ENCODE results near the gene STC2.

The STC2 gene

DNA sequence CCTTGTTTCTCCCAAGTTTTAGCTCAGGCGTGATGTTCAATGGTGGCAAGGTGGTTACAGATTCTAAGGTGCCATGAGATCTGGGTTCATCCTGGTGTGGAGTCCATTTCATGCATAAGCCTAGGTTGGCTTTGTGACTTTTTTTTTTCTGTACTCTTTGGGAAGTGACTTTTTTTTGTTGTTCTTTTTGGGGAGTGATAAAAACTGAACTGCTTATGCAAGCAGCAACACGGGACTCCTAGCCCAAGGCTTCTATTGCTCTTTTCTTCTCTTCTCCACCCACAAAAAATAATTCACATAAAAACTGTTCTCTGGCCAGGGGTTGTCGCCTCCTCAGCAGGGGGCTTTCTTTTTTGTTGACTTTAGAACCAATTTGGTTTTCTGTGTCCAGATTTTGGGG lies 15.4 kb downstream of the STC2 start:
- no peak for DNase-seq (ENCODE audit: low read depth in 2 of 2)

DNA sequence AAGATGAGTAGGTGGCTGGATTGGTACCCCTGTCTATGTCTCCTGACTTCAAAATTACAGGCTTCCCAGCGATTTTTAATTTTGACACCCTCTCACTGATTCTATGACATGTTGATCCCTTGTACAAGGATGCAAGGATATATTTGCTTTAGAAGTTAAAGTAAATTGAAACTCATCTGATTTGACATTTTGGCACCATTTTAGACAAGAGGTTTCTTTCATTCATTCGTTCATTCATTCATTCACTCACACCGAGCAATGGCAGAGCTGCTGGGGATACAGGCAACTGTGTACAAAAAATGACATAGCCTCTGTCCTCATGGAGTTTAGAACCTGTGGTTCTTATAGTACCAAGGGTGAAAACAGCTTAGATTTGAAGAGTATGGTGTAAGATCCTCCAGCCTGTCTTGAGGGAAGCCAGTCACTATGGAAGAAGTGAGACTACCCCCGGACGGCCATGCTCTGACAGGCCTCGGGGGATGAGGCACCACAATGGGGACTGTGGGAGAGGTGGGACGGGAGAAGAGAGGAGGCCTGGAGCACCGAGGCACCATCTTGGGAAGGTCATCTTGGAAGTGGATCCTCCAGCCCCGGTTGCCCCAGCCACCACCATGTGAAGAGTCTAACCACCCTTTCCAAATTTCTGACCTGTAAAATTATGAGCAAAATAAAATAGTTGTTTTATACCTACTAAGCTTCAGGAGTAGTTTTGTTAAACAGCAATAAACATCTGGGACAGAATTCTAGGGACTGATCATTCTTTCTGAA lies 16.2 kb downstream of the STC2 start:
- DNase-seq (ENCODE audit: low read depth in 2 of 2), result no peak

DNA sequence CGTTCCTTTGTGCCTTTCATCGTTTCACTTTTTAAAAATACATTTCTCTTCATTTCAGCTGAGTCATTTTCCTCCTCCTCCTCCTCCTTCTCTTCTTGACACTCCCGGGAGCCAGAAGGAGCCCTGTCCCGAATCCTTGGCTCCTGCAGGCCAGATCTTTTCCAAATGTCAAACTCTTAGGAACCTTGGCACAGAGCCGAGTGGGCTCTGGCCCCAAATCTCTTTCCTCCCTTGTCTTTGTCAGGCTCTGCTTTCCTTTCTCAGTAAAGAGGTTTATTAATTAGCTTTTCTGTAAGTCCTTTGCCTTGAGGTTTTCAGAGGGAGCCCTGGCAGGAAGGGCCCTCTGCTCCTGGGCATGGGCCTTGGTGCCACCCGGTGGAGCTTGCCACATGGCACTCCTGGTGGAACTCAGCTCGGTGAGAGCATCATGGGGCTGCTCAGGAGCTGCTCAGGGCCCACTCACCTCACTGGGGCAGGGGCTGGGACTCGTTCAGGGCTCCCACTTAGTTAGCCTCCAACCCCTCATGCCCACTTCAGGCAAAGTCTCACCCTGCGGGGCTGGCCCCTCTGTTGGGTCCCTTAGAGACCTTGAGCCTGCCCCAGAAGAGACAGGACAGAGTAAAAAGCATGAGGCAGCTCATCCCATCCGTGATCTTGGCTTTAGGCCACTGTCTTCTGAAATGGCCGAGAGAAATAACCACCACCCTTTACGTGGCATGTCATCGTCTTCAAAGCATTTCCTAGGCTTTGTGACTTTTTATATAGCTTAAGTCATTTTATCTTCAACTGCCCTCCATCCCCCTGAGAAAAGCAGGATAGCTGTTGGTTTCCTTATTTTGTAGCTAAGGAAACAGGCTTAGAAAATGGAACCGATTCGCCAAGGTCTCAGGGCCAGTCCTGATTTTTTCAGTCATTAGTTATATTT lies 17.1 kb downstream of the STC2 start:
- no peak for DNase-seq (ENCODE audit: low read depth in 2 of 2)

DNA sequence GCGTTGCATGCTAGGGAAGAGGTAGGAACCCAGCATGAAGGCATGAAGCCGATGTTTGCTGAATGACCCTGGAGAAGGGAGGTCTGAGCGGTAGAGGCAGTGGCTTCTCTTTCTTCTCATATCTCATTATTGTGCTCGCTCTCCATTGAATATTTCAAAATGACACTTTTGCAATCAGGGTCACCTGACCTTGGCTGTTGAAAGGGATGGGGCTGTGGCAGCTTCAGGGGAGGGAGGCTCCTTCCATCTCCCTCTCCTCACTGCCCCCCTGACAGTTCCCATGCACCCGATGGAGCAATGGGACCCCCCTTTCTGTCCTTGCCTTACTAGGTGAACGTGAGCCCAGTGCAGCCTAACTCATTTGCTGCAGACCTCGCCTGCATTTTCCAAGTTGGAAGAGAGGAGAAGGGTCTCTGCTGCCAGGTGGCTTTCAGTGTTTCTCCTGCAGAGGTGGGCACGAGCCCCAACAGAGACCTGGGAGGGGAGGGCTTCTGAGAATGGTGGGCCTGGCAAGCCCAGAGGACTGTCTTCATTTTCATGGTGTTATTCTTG lies 17.9 kb downstream of the STC2 start:
- no peak for DNase-seq (ENCODE audit: low read depth in 2 of 2)

DNA sequence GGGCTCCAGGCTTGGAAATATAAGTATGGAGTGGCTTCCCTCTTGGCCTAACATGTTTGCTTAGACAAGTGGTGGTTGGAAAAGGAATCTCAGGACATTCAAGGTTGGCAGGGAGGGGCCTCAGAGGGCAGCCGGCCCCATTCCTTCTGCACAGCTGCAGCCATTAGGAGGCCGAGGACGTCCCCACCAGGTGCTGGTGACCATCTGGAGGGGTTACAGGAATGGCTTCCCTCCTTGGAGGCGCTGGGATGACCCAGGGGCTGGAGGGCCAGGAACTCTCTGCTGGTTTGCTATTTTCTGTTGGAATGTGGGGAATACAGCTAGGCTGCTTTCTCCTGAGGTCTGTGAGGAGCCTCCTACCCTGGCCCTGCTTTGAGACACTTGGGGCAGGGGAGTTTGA lies 18.5 kb downstream of the STC2 start:
- DNase-seq (ENCODE audit: low read depth in 2 of 2), result no peak

DNA sequence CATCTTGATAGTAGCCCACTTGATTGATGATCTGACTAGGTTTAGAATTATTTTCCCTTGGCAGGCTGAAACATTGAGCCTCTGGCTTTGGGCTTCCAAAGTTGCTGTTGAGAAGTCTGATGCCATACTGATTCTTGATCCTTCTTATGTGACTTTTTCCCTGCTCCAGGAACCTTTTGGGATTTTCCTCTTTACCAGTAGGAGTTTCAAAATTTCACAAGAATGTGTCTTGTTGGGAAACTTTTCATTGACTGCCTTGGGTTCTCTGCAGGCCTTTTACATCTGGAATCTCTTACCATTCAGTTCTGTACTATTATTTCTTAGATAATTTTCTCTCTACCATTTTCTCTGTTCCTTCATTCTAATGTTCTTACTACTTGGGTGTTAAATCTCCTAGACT lies 20.0 kb downstream of the STC2 start:
- DNase-seq (ENCODE audit: low read depth in 2 of 2), result no peak

DNA sequence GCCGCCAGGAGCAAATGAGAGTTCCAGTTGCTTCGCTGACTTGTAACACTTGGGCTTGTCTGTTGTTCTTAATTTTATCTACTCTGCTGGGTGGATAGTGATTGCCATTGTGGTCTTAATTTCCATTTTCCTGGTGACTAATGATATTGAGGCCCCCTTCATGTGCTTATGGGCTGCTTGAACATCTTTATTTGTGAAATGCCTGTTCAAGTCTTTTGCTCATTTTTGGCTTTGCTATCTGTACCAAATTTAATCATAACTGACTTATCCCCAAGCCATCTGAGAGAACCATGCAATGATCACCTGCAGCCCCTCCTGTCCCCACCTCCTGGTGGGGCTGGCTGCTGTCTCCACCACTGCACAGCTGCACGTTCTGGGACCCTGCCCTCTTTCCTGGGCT lies 20.5 kb downstream of the STC2 start:
- DNase-seq (ENCODE audit: low read depth in 2 of 2), result no peak

DNA sequence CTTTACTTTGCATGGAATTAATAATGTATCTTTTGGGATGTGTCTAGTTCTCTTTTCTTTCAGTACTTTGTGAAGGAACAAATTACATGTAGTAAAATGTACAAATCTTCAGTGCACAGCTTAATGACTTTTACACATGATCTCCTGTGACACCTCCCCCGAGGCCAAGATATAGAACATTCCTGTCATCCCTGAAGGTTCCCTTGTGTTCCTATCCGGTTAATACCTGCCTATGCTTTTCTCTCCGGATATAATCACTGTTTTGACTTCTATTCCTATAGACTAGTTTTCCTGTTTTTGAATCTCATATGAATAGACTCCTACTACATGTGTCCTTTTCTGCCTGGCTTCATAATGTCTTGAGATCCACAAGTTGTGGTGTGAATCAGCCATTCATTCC lies 21.5 kb downstream of the STC2 start:
- no peak for DNase-seq (ENCODE audit: low read depth in 2 of 2)

DNA sequence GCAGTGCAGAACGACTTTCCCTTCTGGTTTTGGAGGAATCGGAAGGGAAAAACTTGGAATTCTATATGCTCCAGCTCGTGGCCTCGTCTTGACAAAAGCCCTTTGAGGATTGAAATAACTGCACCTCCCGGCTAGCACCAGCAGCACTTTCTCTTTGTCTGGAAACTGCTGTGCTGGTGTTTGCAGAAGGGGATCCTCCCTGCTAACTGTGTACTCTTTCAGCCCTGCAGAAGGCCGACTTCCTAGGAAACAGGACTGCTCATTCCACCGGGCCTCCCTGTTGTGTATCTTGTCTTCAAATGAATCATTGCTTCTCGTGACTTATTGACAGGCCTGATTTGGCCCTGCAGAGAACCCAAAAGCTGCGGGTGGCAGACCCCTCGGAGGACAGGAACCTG lies 23.6 kb downstream of the STC2 start:
- no peak for DNase-seq (ENCODE audit: low read depth in 2 of 2)

DNA sequence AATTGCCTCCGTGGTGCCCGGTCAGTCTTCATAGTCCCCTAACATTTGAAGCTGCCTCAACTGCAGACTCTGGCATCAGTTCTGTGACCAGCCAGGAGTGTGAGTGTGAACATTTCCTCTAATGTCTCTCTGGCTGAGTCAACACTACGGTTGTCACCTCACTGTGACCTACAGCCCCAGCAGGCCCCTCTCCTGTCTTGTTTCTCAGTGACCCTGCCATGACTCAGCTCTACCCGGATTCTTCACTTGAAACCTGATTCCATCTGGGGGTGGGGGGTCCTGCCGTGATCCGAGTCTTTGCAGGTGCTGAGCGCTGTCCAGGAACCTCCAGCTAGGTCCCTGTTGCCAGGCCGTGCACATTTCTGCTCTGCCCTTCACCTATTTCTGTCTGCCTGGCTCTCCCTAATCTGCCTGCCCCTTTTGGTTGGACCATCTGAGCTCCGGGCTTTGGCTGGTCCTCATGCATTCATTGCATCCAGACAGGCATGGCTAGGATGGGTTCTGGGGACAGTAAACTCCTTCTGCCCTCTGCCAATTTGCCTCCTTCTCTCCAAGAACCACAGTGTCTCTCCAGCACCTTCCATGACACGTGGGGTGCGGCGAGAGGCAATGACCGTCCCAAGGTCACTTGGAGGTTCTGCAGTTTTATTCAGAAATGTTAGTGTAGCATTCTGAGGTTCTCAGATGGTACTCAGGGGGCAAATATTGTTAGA lies 24.2 kb downstream of the STC2 start:
- no peak for DNase-seq (ENCODE audit: low read depth in 2 of 2)

DNA sequence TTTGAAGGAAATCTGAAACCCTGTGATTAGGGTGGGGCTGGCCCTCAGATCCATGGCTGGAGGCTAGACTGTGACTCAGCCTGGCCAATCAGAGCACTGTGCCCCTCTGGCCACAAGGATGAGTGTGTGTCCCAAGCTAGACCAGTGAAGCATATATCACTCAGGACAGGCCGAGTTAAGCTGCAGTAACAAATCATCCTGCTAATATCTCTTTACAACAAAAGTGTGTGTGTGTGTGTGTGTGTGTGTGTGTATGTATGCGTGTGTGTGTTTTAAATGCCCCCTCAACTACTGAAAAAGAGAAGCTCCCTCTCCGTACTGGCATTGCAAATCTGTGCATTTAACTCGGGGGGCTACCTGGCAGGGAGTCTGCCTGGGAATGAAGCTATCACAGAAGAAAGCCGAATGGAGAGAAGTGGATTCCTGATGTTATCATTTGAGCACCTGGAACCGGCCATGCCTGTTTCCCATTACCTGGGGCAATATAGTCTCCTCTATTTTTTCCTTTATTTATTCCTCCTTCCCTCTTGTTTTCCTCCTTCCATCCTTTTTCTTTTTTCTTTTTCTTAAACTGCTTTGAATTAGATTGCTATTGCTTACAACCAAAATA lies 25.6 kb downstream of the STC2 start:
- no peak for DNase-seq (ENCODE audit: low read depth in 2 of 2)

DNA sequence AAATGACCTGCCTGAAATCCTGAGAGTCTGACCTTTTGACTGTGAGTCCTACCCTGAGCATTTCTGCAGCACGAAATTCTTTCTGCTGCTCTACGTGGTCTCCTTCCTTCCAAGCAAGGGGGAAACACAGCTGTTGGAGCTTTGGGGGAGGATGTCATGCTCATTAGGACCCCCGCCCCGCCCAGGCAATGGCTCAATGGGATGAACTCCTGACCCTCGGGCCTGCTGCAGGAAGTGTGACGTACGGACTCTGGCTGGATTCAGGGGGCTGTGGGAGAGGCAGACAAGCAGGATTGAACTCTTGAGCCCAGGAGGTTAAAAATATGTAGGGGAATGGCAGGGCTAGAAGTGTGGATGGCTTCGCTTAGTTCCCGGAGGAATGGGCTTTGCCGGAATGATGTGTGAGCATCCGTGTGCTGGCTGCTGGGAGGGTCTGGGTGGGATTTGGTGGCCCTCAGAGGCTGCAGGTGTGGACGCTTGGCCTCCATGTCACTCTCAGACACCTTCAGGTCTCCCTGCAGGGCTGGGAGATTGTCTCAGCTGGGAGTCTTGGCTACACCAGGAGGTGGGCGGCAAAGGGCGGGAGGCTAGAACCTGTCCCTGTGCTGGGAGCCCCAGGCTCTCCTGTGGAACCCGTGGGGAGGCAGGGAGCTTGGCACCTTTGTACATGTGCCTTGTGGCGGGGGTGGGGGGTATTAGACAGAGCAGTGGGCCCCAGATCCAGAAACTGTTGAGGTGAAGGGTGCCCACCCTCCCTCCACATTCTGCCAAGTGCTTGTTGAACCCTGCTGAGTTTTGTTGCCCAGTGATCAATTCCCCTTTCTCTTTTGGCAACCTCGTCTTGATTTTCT lies 26.3 kb downstream of the STC2 start:
- DNase-seq (ENCODE audit: low read depth in 2 of 2), result no peak

DNA sequence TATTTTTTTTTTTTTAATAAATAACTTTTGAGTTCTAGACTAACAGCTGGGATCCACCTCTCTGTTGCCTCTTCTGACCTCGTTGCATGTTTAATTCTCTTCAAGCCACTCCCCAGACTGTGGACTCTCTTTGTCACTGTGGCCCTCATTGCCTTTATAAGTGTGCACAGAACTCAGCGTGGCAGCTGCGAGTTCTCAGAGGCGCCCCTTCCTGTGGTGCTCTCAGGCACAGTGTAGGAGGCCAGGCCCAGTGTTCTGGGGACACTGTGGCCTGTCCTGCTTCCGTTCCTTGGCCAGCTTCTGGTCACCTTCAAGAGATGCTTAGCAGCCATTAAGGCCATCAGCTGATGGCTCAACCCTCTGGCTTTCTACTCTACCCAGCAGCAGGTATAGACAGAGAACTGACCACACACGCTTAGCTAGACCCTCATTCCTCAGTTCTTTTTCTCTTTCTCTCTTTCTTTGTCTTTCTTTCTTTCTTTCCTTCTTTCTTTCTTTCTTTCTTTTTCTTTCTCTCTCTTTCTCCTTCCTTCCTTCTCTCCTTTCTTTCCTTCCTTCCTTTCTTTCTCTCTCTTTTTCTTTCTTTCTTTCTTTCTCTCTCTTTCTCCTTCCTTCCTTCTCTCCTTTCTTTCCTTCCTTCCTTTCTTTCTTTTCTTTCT lies 27.7 kb downstream of the STC2 start:
- no peak for DNase-seq (ENCODE audit: low read depth in 2 of 2)

DNA sequence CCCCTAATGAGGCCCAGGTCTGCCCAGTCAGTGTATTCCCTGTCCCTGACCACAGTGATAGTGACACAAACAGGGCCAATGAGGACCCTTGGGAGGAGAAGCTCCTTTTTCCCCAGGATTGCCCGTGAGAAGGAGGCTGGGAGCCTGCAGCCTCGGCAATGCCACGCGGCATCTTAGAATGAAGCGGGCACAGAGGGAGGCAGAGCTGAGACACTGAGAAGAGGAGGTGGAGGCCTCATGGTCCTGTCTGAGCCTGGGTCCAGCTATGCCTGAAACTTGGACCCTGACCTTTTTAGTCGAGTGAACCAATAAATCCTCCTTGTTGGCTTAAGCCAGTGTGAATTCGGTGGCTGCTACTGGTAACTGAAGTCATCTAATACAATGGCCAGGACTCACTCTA lies 28.4 kb downstream of the STC2 start:
- no peak for DNase-seq (ENCODE audit: low read depth in 2 of 2)

DNA sequence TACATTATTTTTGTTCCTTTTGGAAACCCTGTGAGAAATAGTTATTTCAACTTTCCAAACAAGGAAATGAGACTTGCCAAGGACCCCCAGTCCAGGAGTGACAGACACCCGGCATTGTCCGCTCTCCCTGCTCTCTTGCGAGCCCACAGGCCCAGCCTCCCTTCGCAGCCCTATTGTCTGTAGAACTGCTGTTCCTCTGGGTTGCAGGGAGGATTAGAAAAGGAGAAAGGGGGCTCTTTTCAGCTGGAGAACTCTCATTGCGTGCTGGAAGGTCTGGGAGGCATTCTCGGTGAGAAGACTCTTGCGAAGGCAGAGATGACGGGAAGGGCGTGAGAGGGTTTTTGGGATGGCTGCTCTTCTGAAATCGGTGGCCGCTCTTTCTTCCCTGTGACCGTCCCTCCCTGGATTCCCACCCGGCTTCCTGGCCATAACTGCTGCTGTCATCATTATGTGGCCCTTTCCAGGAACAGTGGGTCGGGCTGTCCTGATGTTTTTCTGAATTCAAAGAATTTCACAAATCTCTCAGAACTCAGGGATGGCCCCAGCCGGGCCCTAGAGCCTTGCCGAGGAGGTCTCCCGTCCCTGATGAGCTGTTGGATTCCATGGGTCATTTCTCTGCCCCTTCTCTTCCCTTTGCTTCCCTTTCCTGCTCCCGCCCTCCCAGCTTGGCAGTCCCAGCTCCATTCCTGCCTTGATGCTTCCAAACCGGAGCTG lies 29.8 kb downstream of the STC2 start:
- DNase-seq (ENCODE audit: low read depth in 2 of 2), result no peak

DNA sequence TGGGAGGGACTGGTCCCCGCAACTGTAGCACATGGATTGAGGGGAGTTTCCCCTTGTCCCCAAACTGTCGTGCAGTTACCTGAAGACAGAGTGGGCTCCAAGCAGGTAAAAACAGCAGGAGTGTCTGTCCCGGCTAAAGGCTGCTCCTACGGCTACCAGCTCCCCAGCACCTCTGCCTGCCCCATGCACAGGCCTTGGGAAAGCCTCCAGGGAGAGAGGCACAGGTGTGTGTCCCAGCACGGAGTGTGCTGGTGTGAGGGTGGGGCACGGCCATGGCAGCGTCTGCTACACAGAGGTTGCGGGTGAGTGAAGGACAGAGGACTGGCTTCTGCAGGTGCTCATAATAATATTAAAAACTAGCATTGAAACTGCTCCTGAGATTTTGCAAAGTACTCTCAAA lies 30.4 kb downstream of the STC2 start:
- DNase-seq (ENCODE audit: low read depth in 2 of 2), result no peak

DNA sequence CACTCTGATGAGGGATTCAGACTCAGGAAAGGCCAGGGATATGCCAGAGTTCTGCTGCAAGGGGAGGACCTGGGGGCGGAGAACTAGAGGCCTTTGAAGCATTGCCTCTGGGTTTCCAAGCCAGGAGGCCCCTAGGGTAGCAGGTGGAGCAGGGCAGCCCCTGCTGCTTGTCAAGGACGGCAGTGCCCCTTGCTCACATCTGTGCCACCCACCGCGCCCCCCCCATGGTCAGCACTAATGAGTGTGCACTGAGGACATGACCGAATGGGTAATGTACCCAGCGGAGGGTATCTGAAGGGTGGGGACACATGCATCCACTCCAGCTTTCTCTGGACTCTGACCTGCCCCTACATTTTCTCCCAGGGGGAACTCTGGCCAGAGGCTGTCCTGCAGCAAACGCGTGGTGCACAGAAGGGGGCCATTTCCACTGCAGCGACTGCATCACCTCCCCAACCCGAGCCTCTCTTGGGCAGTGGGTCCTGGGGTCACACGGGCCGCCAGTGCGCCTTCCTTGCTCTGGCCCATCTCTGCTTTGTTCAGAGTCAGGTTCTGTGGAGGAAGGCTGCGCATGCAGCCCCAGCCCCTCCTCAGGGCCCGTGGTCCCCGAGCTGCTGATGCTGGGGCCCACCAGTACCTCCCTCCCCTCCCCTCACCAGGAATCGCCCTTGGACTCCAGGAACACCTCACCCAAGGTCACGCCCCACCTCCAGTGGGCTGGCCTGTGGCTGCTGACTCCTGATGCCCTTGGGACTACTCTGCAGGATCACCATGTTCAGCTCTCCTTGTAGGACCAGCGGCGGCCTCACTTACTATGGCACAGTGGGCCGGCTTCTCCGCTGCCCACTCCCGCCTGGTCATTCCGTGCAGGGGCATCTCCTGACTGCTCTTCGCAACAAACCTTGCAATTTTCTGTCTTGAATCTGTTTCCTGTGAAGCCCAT lies 31.2 kb downstream of the STC2 start:
- DNase-seq (ENCODE audit: low read depth in 2 of 2), result no peak

DNA sequence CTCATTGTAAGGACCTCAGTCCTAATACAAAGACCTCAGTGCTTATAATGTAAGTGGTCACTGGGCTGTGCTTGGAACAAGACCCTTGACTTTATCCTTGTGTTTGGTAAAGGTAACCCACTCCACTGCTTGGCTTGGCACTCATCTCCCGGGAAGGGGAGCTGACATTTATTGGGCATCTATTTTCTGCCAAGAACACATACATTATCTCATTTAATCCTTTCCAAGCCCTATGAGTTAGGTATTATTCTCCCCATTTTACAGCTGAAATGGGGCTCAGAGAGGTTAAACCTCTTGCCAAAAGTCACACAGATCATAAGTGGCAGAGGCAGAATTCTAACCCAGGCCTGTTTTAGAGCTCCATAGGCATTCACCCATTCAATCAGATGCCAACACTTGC lies 32.4 kb downstream of the STC2 start:
- DNase-seq (ENCODE audit: low read depth in 2 of 2), result no peak
